CD4-positive, alpha-beta memory T cell (primary cell): ENCODE results near the gene PDE3B. TPM values are rescaled to one million over a fixed set of nuclear protein-coding genes. Genes with fewer than 3 reads are reported as not detected.

ENCODE experiments used
- CTCF ChIA-PET: fragments of 350-600 bp; sonication (Branson Sonifier 250); formaldehyde crosslinking; loops from one replicate; lab custom pipeline; 2021; ENCODE audit warnings: inconsistent platforms; ENCODE audit not compliant: partially characterized antibody; lab: Charles Lee
- POLR2A ChIA-PET: fragments of 350-600 bp; sonication (Branson Sonifier 250); formaldehyde crosslinking; loops from one replicate; lab custom pipeline; 2021; ENCODE audit not compliant: partially characterized antibody; lab: Charles Lee
- DNase-seq, 5 donors: peaks; one replicate each; pipeline versions ENCODE4 v3.0.0 to v3.0.0-alpha.2; 2020 to 2022; ENCODE audit warnings: mixed read lengths in 1 of 5
- H3K27ac ChIP-seq: one replicate; pipeline ENCODE4 v1.7.0; 2013; ENCODE audit warnings: low read depth, low read length
- H3K27me3 ChIP-seq: 2 replicates; pipeline ENCODE4 v1.7.0; 2013; ENCODE audit warnings: mild to moderate bottlenecking, low read length, moderate library complexity; ENCODE audit not compliant: insufficient read depth
- H3K36me3 ChIP-seq: 2 replicates; pipeline ENCODE4 v1.7.0; 2013; ENCODE audit warnings: mild to moderate bottlenecking, low read length, moderate library complexity; ENCODE audit not compliant: insufficient read depth
- H3K4me1 ChIP-seq: 2 replicates; pipeline ENCODE4 v1.7.0; 2013; ENCODE audit warnings: mild to moderate bottlenecking, low read length, moderate library complexity; ENCODE audit not compliant: insufficient read depth
- H3K4me3 ChIP-seq, 2 donors: one replicate each; pipeline ENCODE4 v1.7.0; 2013; ENCODE audit warnings: low read length in 2 of 2, mild to moderate bottlenecking in 1 of 2
- H3K9me3 ChIP-seq, 2 donors: one replicate each; pipeline ENCODE4 v1.7.0; 2013; ENCODE audit warnings: low read length in 2 of 2, control low read depth in 1 of 2; ENCODE audit not compliant: control insufficient read depth in 1 of 2
- H3K27ac Mint-ChIP-seq, 7 donors: one replicate each; pipeline ENCODE4 v1.8.0; 2020 to 2021; ENCODE audit warnings: mixed read lengths in 7 of 7, mild to moderate bottlenecking in 6 of 7, inconsistent platforms in 3 of 7, moderate library complexity in 3 of 7
- H3K27me3 Mint-ChIP-seq, 2 donors: one replicate each; pipeline ENCODE4 v1.8.0; 2020 to 2021; ENCODE audit warnings: mixed read lengths in 2 of 2
- H3K36me3 Mint-ChIP-seq, 2 donors: one replicate each; pipeline ENCODE4 v1.8.0; 2020 to 2021; ENCODE audit warnings: mixed read lengths in 2 of 2, inconsistent platforms in 1 of 2, mild to moderate bottlenecking in 1 of 2
- H3K4me1 Mint-ChIP-seq, 4 donors: one replicate each; pipeline ENCODE4 v1.8.0; 2020 to 2021; ENCODE audit warnings: mixed read lengths in 4 of 4, mild to moderate bottlenecking in 1 of 4
- H3K4me3 Mint-ChIP-seq, 8 donors: one replicate each; pipeline ENCODE4 v1.8.0; 2020 to 2021; ENCODE audit warnings: mixed read lengths in 8 of 8, mild to moderate bottlenecking in 7 of 8, moderate library complexity in 6 of 8, inconsistent platforms in 3 of 8
- H3K9me3 Mint-ChIP-seq, 8 donors: one replicate each; pipeline ENCODE4 v1.8.0; 2020 to 2021; ENCODE audit warnings: mixed read lengths in 8 of 8, mild to moderate bottlenecking in 5 of 8, inconsistent platforms in 3 of 8, moderate library complexity in 1 of 8
- intact Hi-C: fragments of 100-400 bp; cut with micrococcal nuclease; formaldehyde crosslinking; loops from one replicate; pipeline ENCODE4 v1.15.1; 2023
- polyA plus RNA-seq, 2 donors: library from polyadenylated mRNA; unstranded; fragments of 300-500 nt; fragmentation: Illumina TruSeq; gene quantifications; one replicate each; pipeline ENCODE4 v1.2.3, GENCODE V29; 2021
- total RNA-seq, 2 experiments: library from RNA; stranded (reverse); gene quantifications; one replicate each; pipeline ENCODE4 v1.2.3, GENCODE V29; 2021

PDE3B gene
- total and polyA plus RNA-seq, 4 experiments from 2014 or later = 34.1 to 222 (median 131) TPM

DNA sequence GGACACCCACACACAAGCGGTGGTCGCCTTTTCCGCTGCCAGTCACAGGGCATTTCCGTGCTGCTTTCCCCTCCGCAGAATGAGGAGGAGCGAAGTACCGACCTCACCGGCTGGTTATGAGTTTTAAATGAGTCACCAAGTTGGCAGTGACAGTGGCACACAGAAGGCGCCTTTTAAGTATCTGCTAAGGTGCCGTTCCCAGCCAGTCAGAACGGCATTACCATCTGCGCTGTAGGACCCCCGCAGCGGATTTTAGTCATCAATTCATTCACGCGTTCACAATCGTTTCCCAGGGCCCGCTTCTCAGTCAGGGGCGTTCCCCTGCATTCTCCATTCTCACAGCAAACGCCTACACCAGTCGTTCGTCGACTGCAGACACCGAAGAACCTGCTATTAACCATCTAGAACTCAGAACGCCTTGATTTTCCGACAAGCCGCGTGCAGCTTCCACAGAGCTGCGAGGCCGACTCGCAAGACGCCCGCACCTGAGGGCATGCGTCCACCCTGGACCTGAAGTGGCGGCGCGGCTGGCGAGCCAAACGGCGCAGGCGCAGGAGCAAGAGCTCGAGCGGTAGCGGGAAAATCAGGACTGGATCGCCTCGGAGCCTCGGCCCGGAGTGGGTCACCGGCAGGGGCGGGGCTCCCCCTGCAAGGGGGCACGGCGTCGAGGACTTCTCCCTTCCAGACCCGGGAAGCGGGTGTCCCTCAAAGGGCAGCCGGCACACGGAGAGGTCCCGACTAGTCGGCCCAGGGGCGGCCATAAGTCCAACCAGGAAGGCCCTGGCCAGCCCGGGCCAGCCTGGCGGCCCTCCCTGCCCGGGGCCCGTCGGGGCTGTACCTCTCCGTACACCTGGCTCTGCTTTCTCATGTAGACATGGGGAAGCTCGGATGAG lies 247.8 kb downstream of the PDE3B start:
- H3K9me3 Mint-ChIP-seq = no peaks in the 10 kb centered on the region
- H3K36me3 ChIP-seq = no peaks in the 10 kb centered on the region
- peak overlapping the region; percentile 90 to 99 (median 94) for H3K4me3 Mint-ChIP-seq
- peak overlapping the region; percentile 91 to 96 for H3K4me3 ChIP-seq
- H3K4me1 ChIP-seq = peaks cover 36% of the 10 kb centered on the region
- POLR2A ChIA-PET = interaction anchor here (0.6 to 3.8 kb wide), 19 partner anchors 9 to 392 kb away, joined by 3 to 39 read pairs (median 5); partner anchors contain the start of genes COPB1 and PSMA1
- intact Hi-C loops = loop anchor here (1.0 to 10.0 kb wide), 8 partner anchors 14 to 1429 kb away; partner anchors contain the start of genes BTBD10, PSMA1 and RRAS2
- peak overlapping the region; percentile 80 for H3K27ac ChIP-seq
- H3K27me3 ChIP-seq = no peaks in the 10 kb centered on the region
- peaks cover 0 to 8% of the 10 kb centered on the region in 2 donors for H3K36me3 Mint-ChIP-seq
- CTCF ChIA-PET = interaction anchor here (0.6 to 6.7 kb wide), 15 partner anchors 9 to 549 kb away, joined by 3 to 143 read pairs (median 6); partner anchors contain the start of genes PDE3B and PSMA1
- no peaks in the 10 kb centered on the region for H3K9me3 ChIP-seq
- DNase-seq = peak; percentile 88 to 92 (median 90)
- H3K27ac Mint-ChIP-seq = peak overlapping the region; percentile 94 to 99 (median 96)
- no peaks in the 10 kb centered on the region for H3K27me3 Mint-ChIP-seq
- peaks cover 21 to 55% (median 40%) of the 10 kb centered on the region in 4 donors for H3K4me1 Mint-ChIP-seq

DNA sequence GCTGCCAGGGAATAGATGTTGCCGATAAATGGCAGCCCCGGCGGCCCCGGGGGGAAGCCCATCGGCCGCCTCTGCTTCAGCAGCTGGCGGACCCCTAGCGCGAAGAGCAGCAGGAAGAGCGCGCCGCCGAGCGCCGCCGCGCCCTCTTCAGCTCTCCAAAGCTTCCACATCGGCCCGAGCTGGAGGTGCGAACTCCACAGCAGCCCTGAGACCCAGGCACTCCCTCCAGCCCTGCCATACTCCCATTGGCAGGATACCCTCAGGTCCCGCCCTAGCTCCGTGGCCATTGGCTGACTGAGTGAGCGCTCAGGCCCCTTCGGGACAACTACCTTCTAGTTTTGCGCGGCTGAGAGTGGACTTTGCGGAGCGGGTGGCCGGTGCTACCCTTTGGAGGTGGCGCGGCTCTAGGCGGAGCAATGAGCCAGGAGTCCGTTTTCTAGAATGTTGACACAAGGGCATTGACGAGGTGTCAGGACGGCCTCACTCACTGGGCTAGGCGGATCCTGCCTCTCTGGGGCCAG lies 248.5 kb downstream of the PDE3B start, which contains the start of gene CYP2R1:
CYP2R1 (minus strand) TSS at position 196 of the 521 bp plus-strand sequence; CDS start at position 170, 26 bp downstream.
- no peaks in the 10 kb centered on the region for H3K9me3 ChIP-seq
- CTCF ChIA-PET = interaction anchor here (0.6 to 6.7 kb wide), 18 partner anchors 8 to 549 kb away, joined by 3 to 143 read pairs (median 4); partner anchors contain the start of genes PDE3B and PSMA1
- no peaks in the 10 kb centered on the region for H3K27me3 ChIP-seq
- Mint-ChIP-seq H3K36me3 (peaks cover 0 to 8% of the 10 kb centered on the region in 2 donors), H3K27ac (peak within 1 kb of the TSS; percentile 94 to 99 (median 96)), H3K27me3 (no peaks in the 10 kb centered on the region), H3K4me1 (peaks cover 17 to 48% (median 34%) of the 10 kb centered on the region in 4 donors), H3K9me3 (no peaks in the 10 kb centered on the region), H3K4me3 (peak within 1 kb of the TSS; percentile 90 to 99 (median 94))
- peak within 1 kb of the TSS; percentile 80 for H3K27ac ChIP-seq
- intact Hi-C loops = loop anchor here (1.0 to 10.0 kb wide), 6 partner anchors 13 to 1430 kb away; partner anchors contain the start of genes BTBD10 and RRAS2
- peak; percentile 88 to 92 (median 91) for DNase-seq
- H3K4me1 ChIP-seq = peaks cover 36% of the 10 kb centered on the region
- POLR2A ChIA-PET = interaction anchor here (0.7 to 3.8 kb wide), 16 partner anchors 10 to 392 kb away, joined by 3 to 39 read pairs (median 5); partner anchors contain the start of genes COPB1 and PSMA1
- peak within 1 kb of the TSS; percentile 91 to 96 for H3K4me3 ChIP-seq
- no peaks in the 10 kb centered on the region for H3K36me3 ChIP-seq

GRCh38 chr11:14892577-14892976 lies 249.0 kb downstream of the PDE3B start:
- H3K36me3 Mint-ChIP-seq = peaks cover 0 to 8% of the 10 kb centered on the region in 2 donors
- H3K27ac ChIP-seq = peak overlapping the region; percentile 80
- DNase-seq = no peak
- peak overlapping the region; percentile 91 to 96 for H3K4me3 ChIP-seq
- H3K27ac Mint-ChIP-seq = peak overlapping the region; percentile 79 to 97 (median 88)
- intact Hi-C loops = loop anchor here (1.0 to 10.0 kb wide), 6 partner anchors 13 to 1430 kb away; partner anchors contain the start of genes BTBD10 and RRAS2
- CTCF ChIA-PET = interaction anchor here (0.6 to 6.7 kb wide), 14 partner anchors 8 to 550 kb away, joined by 3 to 143 read pairs (median 4); partner anchors contain the start of gene PDE3B
- no peaks in the 10 kb centered on the region for H3K9me3 ChIP-seq
- peaks cover 36% of the 10 kb centered on the region for H3K4me1 ChIP-seq
- no peaks in the 10 kb centered on the region for H3K27me3 Mint-ChIP-seq
- H3K27me3 ChIP-seq = no peaks in the 10 kb centered on the region
- peaks cover 15 to 45% (median 30%) of the 10 kb centered on the region in 4 donors for H3K4me1 Mint-ChIP-seq
- H3K9me3 Mint-ChIP-seq = no peaks in the 10 kb centered on the region
- H3K4me3 Mint-ChIP-seq = peak overlapping the region; percentile 87 to 94 (median 90)
- POLR2A ChIA-PET = interaction anchor here (0.9 to 3.8 kb wide), 13 partner anchors 10 to 393 kb away, joined by 3 to 39 read pairs (median 7); partner anchors contain the start of genes COPB1 and PSMA1
- no peaks in the 10 kb centered on the region for H3K36me3 ChIP-seq

- H3K36me3 Mint-ChIP-seq = peaks cover 0 to 8% of the 10 kb centered on the region in 2 donors
- Histone ChIP-seq H3K27ac (no peak overlapping the region), H3K36me3 (no peaks in the 10 kb centered on the region), H3K9me3 (no peaks in the 10 kb centered on the region), H3K4me1 (peaks cover 15% of the 10 kb centered on the region), H3K27me3 (no peaks in the 10 kb centered on the region), H3K4me3 (no peak overlapping the region)
- H3K27me3 Mint-ChIP-seq = peaks cover 0 to 2% of the 10 kb centered on the region in 2 donors
- no peaks in the 10 kb centered on the region for H3K9me3 Mint-ChIP-seq
- no peak overlapping the region for H3K4me3 Mint-ChIP-seq
- POLR2A ChIA-PET = interaction anchor here (1.2 kb wide), 1 partner anchor 11 kb away, joined by 3 read pairs; no protein-coding TSS in a partner anchor
- CTCF ChIA-PET = interaction anchor here (6.7 kb wide), 1 partner anchor 12 kb away, joined by 143 read pairs; no protein-coding TSS in a partner anchor
- no peak overlapping the region for H3K27ac Mint-ChIP-seq
- peaks cover 2 to 24% (median 14%) of the 10 kb centered on the region in 4 donors for H3K4me1 Mint-ChIP-seq
- DNase-seq = no peak
- intact Hi-C loops = loop anchor here (5.0 to 10.0 kb wide), 4 partner anchors 248 to 1433 kb away; partner anchors contain the start of genes BTBD10 and RRAS2
These were observed 251.3 kb downstream of the PDE3B start for GRCh38 chr11:14894657-14895598.

- Mint-ChIP-seq H3K36me3 (no peaks in the 10 kb centered on the region), H3K27me3 (peaks cover 0 to 2% of the 10 kb centered on the region in 2 donors), H3K4me1 (peaks cover 0 to 3% (median 0%) of the 10 kb centered on the region in 4 donors), H3K27ac (no peak overlapping the region), H3K4me3 (no peak overlapping the region), H3K9me3 (no peaks in the 10 kb centered on the region)
- no peaks in the 10 kb centered on the region for H3K36me3 ChIP-seq
- no peaks in the 10 kb centered on the region for H3K4me1 ChIP-seq
- H3K27ac ChIP-seq = no peak overlapping the region
- H3K27me3 ChIP-seq = no peaks in the 10 kb centered on the region
- ChIA-PET CTCF (interaction anchor here (0.9 to 2.0 kb wide), 2 partner anchors 10 to 11 kb away, joined by 3 to 24 read pairs; no protein-coding TSS in a partner anchor), POLR2A (interaction anchor here (0.9 kb wide), 1 partner anchor 9 kb away, joined by 3 read pairs; no protein-coding TSS in a partner anchor)
- H3K4me3 ChIP-seq = no peak overlapping the region
- DNase-seq = no peak
- H3K9me3 ChIP-seq = no peaks in the 10 kb centered on the region
- intact Hi-C loops = loop anchor here (10.0 kb wide), 1 partner anchor 1034 kb away; no protein-coding TSS in a partner anchor
These were observed 254.8 kb downstream of the PDE3B start for GRCh38 chr11:14898355-14898754.
